Upper lobe of left lung (tissue), 6 donors: ENCODE data around the gene HEATR9. TPM values are rescaled to one million over a fixed set of nuclear protein-coding genes. Genes with fewer than 3 reads are reported as not detected.
A peak's percentile ranks its signal among the peaks of the same experiment; 100 is the strongest.

Experiments
- ATAC-seq, 2 donors: fragments of 200-7000 bp; cut with Tn5 transposase; one replicate each; pipeline ENCODE4 v1.9.1; 2022; ENCODE audit warnings: mild to moderate bottlenecking in 2 of 2, moderate library complexity in 2 of 2; ENCODE audit not compliant: low FRiP score in 2 of 2
- DNase-seq, 2 donors: peaks; one replicate each; pipeline ENCODE4 v3.0.0-alpha.2; 2019 to 2020
- H3K27ac ChIP-seq, 4 donors: fragments of 200-600 bp; sonication (generic); one replicate each; pipeline ENCODE4 v1.5.1; 2016 to 2019
- H3K27me3 ChIP-seq, 4 donors: fragments of 200-600 bp; sonication (generic); one replicate each; pipeline ENCODE4 v1.5.1; 2017 to 2019
- H3K36me3 ChIP-seq, 4 donors: fragments of 200-600 bp; sonication (generic); one replicate each; pipeline ENCODE4 v1.5.1; 2016 to 2019
- H3K4me1 ChIP-seq, 4 donors: fragments of 200-600 bp; sonication (generic); one replicate each; pipeline ENCODE4 v1.5.1; 2018 to 2019
- H3K4me3 ChIP-seq, 4 donors: fragments of 200-600 bp; sonication (generic); one replicate each; pipeline ENCODE4 v1.5.1; 2017 to 2019; ENCODE audit warnings: mild to moderate bottlenecking in 2 of 4, moderate library complexity in 1 of 4
- H3K9me3 ChIP-seq, 4 donors: fragments of 200-600 bp; sonication (generic); one replicate each; pipeline ENCODE4 v1.5.1; 2018 to 2019
- CTCF ChIP-seq, 6 experiments: fragments of 450-650 bp in 4 of 6; fragments of 200-600 bp in 2 of 6; sonication (generic) in 2 of 6; IDR thresholded peaks; one replicate each; pipeline ENCODE4 v1.5.1; 2016 to 2019; ENCODE audit warnings: antibody characterized with exemption in 6 of 6
- EP300 ChIP-seq, 4 donors: sonication (generic); formaldehyde crosslinking; IDR thresholded peaks; one replicate each; pipeline ENCODE4 v1.5.1; 2017; ENCODE audit warnings: antibody characterized with exemption in 4 of 4, control low read depth in 2 of 4
- POLR2A ChIP-seq, 4 donors: fragments of 450-650 bp; IDR thresholded peaks; one replicate each; pipeline ENCODE4 v1.5.1; 2016 to 2017; ENCODE audit warnings: antibody characterized with exemption in 4 of 4, mild to moderate bottlenecking in 2 of 4
- POLR2AphosphoS5 ChIP-seq, 2 donors: sonication (generic); formaldehyde crosslinking; IDR thresholded peaks; one replicate each; pipeline ENCODE4 v1.5.1; 2017; ENCODE audit warnings: antibody characterized with exemption in 2 of 2
- WGBS, 2 donors: methylation state at CpG; one replicate each; pipeline ENCODE4 v1.1.5; 2017 to 2018; 5-methylcytosine and 5-hydroxymethylcytosine counted together
- total RNA-seq, 6 donors: library from RNA; depleted of rRNA in 4 of 6; stranded (reverse); fragments of >200 nt in 4 of 6; gene quantifications; one replicate each; pipeline versions ENCODE4 v1.1.0 to v1.2.1, GENCODE V29; 2016 to 2021
- donor health status: DM: no; HTN: no; CAD: no; lungs with moderate emphysema.
- donor health status: DM: no; HTN: yes; CAD: no; lungs with severe emphysema.

Gene HEATR9
- total RNA-seq, 6 donors from 2014 or later: 0.13 to 0.30 TPM; not detected in 4

GRCh38 chr17:35849469-35850348 is 19.0 kb downstream of the HEATR9 start:
- ATAC-seq (peak in 1 of 2 donors; percentile 57), DNase-seq (peak in 1 of 2 donors; percentile 31)
- WGBS, 2 donors: 74% methylated on average over 7 of the region's 7 CpGs
- Histone ChIP-seq H3K4me3 (no peak overlapping the region), H3K4me1 (peaks cover 0 to 5% (median 0%) of the 10 kb centered on the region in 4 donors), H3K36me3 (peaks cover under 1 to 47% (median 34%) of the 10 kb centered on the region in 4 donors), H3K9me3 (no peaks in the 10 kb centered on the region), H3K27ac (no peak overlapping the region), H3K27me3 (no peaks in the 10 kb centered on the region)
- no peak for TF ChIP-seq POLR2AphosphoS5 (IDR thresholded peaks at IDR 0.05)
- TF ChIP-seq CTCF (IDR thresholded peaks at IDR 0.05): peak; percentile 50 to 65 (median 58)

- H3K36me3 ChIP-seq: peaks cover 19 to 66% (median 52%) of the 10 kb centered on the region in 4 donors
- 77 to 80% methylated on average over 4 of the region's 4 CpGs for WGBS, 2 donors
- no peaks in the 10 kb centered on the region for H3K27me3 ChIP-seq
- peaks cover 0 to 5% (median 0%) of the 10 kb centered on the region in 4 donors for H3K4me1 ChIP-seq
- DNase-seq (no peak), ATAC-seq (no peak)
- no peak overlapping the region for H3K4me3 ChIP-seq
- TF ChIP-seq POLR2A (IDR thresholded peaks at IDR 0.05): no peak
- TF ChIP-seq EP300 (IDR thresholded peaks at IDR 0.05): no peak
- TF ChIP-seq POLR2AphosphoS5 (IDR thresholded peaks at IDR 0.05): no peak
- no peak for TF ChIP-seq CTCF (IDR thresholded peaks at IDR 0.05)
- no peaks in the 10 kb centered on the region for H3K9me3 ChIP-seq
- no peak overlapping the region for H3K27ac ChIP-seq
These were observed 20.9 kb downstream of the HEATR9 start for GRCh38 chr17:35847633-35848373.

- DNase-seq: no peak
- TF ChIP-seq POLR2A (IDR thresholded peaks at IDR 0.05) (no peak), CTCF (IDR thresholded peaks at IDR 0.05) (no peak), POLR2AphosphoS5 (IDR thresholded peaks at IDR 0.05) (no peak), EP300 (IDR thresholded peaks at IDR 0.05) (no peak)
- no peak overlapping the region for H3K4me3 ChIP-seq
- no peak overlapping the region for H3K27ac ChIP-seq
- ATAC-seq: no peak
- H3K9me3 ChIP-seq: no peaks in the 10 kb centered on the region
- peaks cover 24 to 70% (median 60%) of the 10 kb centered on the region in 4 donors for H3K36me3 ChIP-seq
- H3K27me3 ChIP-seq: no peaks in the 10 kb centered on the region
- H3K4me1 ChIP-seq: peaks cover 0 to 5% (median 0%) of the 10 kb centered on the region in 4 donors
- 70 to 71% methylated on average over 2 of the region's 2 CpGs for WGBS, 2 donors
These were observed 21.7 kb downstream of the HEATR9 start for GRCh38 chr17:35847006-35847405.

GRCh38 chr17:35846055-35846809 is 22.5 kb downstream of the HEATR9 start:
- no peak for ATAC-seq
- H3K27ac ChIP-seq: no peak overlapping the region
- DNase-seq: no peak
- no peaks in the 10 kb centered on the region for H3K27me3 ChIP-seq
- 92 to 93% methylated on average over 3 of the region's 3 CpGs for WGBS, 2 donors
- peaks cover 0 to 5% (median 0%) of the 10 kb centered on the region in 4 donors for H3K4me1 ChIP-seq
- H3K36me3 ChIP-seq: peaks cover 31 to 76% (median 68%) of the 10 kb centered on the region in 4 donors
- TF ChIP-seq CTCF (IDR thresholded peaks at IDR 0.05) (no peak), EP300 (IDR thresholded peaks at IDR 0.05) (no peak), POLR2AphosphoS5 (IDR thresholded peaks at IDR 0.05) (no peak), POLR2A (IDR thresholded peaks at IDR 0.05) (no peak)
- no peaks in the 10 kb centered on the region for H3K9me3 ChIP-seq
- H3K4me3 ChIP-seq: no peak overlapping the region
